ENCODE measurements around the gene ADCY9.

DNA sequence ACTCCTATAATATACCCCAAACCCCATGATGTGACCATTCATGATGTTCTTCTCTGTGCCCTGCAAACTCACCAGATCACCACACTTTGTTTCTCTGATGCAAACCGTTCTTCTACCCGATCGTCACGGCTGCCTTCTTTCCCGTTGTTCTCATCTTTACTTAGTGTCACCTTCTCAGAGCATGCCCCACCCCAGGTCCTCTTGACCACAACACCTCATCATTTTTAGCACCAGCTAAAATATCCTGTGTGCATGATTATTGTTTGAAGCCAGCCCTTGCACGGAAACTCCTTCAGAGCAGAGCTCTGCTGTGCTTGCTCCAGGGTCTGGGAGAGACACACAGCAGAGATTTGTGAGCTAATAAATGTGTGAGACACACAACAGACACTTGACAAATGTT is 196.8 kb downstream of the ADCY9 start:
- TF ChIP-seq, protein P1, sequence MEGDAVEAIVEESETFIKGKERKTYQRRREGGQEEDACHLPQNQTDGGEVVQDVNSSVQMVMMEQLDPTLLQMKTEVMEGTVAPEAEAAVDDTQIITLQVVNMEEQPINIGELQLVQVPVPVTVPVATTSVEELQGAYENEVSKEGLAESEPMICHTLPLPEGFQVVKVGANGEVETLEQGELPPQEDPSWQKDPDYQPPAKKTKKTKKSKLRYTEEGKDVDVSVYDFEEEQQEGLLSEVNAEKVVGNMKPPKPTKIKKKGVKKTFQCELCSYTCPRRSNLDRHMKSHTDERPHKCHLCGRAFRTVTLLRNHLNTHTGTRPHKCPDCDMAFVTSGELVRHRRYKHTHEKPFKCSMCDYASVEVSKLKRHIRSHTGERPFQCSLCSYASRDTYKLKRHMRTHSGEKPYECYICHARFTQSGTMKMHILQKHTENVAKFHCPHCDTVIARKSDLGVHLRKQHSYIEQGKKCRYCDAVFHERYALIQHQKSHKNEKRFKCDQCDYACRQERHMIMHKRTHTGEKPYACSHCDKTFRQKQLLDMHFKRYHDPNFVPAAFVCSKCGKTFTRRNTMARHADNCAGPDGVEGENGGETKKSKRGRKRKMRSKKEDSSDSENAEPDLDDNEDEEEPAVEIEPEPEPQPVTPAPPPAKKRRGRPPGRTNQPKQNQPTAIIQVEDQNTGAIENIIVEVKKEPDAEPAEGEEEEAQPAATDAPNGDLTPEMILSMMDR (conservative IDR thresholded peaks at IDR 0.05) = no peak
- no peak for TF ChIP-seq EZH2 (IDR thresholded peaks at IDR 0.05; ENCODE audit: low read depth)

Data from PC-9 (cell line).